Activated effector memory CD4-positive, alpha-beta T cell treated with Interleukin-2 at 50 U/mL for 16 hours (primary cell): ENCODE measurements around the gene WFDC11.
"Not testable (repeated sequence)": the region's sequence is repeated elsewhere in the genome, so short reads cannot be mapped to it uniquely, and the experiment has no call there.

ENCODE experiments used
- DNase-seq: peaks from one replicate; pipeline ENCODE4 v3.0.0-alpha.2; 2020

Gene WFDC11

DNA sequence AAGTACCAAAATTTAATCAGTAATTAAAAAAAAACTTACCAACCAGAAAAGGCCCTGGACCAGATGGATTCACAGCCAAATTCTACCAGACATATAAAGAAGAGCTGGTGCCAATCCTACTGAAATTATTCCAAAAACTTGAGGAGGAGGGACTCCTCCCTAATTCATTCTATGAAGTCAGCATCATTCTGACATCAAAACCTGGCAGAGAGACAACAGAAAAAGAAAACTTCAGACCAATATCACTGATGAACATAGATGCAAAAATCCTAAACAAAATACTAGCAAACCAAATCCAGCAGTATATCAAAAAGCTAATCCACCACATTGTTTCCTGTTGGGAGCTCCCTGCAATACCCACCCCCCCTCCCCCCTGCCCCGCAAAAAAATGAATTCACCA is at the start of gene WFDC11:
WFDC11 (minus strand) TSS at position 101 of the 400 bp plus-strand sequence. CDS start 19,639 bp downstream, outside the sequence.
- no peak for DNase-seq

DNA sequence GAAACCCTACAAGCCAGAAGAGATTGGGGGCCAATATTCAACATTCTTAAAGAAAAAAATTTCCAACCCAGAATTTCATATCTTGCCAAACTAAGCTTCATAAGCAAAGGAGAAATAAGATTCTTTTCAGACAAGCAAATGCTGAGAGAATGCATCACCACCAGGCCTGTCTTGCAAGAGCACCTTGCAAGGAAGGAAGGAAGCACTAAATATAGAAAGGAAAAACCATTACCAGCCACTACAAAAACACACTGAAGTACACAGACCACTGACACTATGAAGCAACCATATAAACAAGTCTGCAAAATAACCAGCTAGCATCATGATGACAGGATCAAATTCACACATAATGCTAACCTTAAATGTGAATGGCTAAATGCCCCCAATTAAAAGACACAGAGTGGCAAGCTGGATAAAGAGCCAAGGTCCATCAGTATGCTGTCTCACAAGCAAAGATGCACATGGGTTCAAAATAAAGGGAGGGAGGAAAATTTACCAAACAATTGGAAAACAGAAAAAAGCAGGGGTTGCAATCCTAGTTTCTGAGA is 46.2 kb upstream of the WFDC11 start:
- not testable (repeated sequence) for DNase-seq

DNA sequence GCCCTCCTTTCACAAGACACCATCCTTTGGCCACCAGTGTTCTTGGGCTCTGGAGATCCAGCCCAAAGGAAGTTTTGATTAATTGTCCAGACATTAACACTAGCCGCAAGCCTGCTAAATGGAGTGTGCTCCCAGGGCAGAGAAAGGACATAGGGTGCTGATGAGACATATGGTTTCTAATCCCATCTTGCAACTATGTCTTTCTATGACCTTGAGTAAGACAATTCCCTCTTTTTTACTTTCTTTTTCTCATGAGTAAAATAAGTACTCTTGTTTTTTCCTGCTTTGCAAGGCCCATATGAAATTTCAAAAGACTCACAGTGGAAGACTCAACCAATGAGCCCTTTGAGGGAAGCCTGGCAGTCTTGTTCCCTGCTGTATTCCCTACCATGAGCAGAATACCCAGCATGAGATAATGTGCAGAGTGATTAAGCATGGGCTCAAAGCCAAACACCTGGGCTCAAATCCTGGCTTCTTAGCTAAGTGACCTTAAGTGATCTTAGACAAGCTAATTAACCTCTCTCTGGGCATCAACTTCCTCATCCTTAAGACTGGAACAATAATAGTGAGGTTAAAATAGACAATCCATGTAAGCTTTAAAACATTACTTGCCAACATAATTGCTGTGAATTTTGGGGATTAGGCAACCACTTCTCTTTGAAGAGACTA is 35.1 kb upstream of the WFDC11 start, which contains the start of gene WFDC10B:
WFDC10B (minus strand) TSS at position 51 of the 669 bp plus-strand sequence. CDS start 19,027 bp downstream, outside the sequence.
- no peak for DNase-seq

DNA sequence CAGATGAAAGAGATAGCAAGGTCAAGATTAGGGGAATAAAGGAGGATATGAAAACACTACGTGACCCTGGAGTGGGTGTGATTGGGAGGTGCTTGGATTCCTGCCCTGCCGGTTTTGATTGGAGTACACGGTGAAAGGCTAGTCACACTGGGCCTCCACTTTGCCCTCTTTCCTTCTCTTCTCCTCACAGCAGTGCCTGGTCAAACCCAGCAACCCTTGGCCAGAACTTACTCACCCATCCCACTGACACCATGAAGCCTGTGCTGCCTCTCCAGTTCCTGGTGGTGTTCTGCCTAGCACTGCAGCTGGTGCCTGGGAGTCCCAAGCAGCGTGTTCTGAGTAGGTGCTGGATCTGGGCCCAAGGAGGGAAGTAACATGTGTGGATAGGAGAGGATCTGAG is 31.8 kb upstream of the WFDC11 start, which contains the start of gene WFDC13:
WFDC13 (plus strand) TSS at position 166 of the 400 bp plus-strand sequence; CDS start at position 252, 86 bp downstream.
- no peak for DNase-seq

DNA sequence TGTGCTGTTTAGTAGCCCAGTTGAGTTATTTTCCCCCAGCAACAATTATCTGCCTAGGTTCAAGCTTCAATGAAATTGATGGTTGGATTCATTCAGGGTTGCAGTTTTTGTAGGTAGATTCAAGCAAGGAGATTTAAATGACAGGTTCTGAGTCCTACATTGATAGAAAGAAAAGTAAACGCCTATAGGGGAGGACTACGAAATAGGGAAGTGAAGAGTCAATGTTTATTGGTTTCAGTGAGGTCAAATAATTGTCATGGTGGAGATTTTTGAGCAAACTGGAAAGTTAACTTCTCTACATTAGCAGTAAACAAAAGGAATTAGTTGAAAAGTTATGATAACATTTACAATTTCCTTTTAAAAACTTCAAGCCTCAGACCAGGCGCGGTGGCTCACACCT is 31.1 kb upstream of the WFDC11 start:
- DNase-seq = no peak

DNA sequence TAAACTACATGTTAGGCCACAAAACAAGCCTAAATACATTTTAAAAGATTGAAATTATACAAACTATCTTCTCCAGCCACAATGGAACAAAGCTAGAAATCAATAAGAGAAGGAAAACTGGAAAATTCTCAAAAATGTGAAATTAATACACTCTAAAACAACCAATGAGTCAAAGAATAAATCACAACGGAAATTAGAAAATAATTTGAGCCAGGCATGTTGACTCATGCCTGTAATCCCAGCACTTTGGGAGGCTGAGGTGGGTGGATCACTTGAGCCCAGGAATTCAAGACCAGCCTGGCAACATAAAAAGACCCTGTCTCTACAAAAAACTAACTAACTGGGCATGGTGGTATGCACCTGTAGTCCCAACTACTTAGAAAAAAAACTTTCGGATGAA is 25.5 kb upstream of the WFDC11 start:
- DNase-seq = no peak

DNA sequence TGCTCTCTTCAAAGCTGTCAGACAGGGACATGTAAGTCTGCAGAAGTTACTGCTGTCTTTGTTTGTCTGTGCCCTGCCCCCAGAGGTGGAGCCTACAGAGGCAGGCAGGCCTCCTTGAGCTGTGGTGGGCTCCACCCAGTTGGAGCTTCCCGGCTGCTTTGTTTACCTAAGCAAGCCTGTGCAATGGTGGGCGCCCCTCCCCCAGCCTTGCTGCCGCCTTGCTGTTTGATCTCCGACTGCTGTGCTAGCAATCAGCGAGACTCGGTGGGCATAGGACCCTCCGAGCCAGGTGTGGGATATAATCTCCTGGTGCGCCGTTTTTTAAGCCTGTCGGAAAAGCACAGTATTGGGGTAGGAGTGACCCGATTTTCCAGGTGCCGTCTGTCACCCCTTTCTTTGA is 23.3 kb upstream of the WFDC11 start:
- DNase-seq = not testable (repeated sequence)

DNA sequence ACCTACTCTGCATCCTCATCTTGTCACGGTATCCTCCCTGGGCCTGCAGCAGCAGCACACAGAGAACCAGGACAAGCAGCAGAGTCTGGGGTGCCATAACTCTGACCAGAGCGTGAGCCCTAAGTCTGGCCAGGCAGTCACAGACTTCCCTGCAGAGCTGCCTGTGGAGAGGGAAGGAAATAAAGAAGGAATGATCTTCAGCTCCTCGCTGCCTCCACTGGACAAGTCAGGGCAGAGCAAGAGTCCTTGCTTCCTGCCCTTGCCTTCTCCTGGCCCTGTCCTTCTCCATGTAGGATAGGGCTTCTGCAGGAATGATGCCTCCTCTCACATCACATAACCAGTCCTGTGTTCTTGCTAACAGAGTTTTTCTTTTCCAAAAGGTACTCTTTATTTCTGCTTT is 15.9 kb upstream of the WFDC11 start:
- no peak for DNase-seq

DNA sequence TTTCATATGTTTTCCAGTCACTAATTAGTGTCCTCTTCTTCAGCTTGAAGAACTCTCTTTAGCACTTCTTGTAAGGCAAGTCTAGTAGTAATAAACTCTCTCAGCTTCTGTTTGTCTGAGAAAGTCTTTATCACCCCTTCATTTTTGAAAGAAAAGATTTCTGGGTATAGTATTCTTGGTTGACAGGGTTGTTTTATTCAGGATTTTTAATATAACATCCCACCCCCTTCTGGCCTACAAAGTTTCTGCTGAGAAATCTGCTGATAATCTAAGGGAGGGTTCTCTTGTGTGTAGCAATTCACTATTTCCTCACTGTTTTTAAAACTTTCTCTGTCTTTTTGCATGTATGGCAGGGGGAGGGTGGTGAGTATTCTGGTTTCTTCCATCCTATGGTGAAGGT is 9.6 kb upstream of the WFDC11 start:
- no peak for DNase-seq

DNA sequence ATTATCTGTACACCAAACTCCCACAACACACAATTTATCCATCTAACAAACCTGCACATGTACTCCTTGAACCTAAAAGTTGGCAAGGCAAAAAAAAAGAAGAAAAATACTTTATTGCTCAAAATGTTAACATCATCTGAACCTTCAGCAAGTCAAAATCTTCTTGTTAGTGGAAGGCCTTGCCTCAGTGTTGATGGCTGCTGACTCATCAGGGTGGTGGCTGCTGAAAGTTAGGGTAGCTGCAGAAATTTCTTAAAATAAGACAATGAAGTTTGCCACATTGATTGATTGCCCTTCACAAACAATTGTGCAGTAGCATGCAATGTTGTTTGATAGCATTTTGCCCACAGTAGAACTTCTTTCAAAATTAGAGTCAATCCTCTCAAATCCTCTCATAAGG is 2.7 kb upstream of the WFDC11 start:
- DNase-seq = no peak

DNA sequence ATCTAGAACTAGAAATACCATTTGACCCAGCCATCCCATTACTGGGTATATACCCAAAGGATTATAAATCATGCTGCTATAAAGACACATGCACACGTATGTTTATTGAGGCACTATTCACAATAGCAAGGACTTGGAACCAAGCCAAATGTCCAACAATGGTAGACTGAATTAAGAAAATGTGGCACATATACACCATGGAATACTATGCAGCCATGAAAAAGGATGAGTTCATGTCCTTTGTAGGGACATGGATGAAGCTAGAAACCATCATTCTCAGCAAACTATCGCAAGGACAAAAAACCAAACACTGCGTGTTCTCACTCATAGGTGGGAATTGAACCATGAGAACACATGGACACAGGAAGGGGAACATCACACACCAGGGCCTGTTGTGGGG is 13.0 kb downstream of the WFDC11 start:
- not testable (repeated sequence) for DNase-seq

DNA sequence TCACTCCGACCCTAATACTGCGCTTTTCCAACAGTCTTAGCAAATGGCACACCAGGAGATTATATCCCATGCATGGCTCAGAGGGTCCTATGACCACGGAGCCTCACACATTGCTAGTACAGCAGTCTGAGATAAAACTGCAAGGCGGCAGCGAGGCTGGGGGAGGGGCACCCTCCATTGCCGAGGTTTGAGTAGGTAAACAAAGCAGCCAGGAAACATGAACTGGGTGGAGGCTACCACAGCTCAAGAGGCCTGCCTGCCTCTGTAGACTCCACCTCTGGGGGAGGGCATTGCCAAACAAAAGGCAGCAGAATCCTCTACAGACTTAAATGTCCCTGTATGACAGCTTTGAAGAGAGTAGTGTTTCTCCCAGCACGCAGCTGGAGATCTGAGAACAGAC is 18.3 kb downstream of the WFDC11 start:
- DNase-seq = not testable (repeated sequence)

DNA sequence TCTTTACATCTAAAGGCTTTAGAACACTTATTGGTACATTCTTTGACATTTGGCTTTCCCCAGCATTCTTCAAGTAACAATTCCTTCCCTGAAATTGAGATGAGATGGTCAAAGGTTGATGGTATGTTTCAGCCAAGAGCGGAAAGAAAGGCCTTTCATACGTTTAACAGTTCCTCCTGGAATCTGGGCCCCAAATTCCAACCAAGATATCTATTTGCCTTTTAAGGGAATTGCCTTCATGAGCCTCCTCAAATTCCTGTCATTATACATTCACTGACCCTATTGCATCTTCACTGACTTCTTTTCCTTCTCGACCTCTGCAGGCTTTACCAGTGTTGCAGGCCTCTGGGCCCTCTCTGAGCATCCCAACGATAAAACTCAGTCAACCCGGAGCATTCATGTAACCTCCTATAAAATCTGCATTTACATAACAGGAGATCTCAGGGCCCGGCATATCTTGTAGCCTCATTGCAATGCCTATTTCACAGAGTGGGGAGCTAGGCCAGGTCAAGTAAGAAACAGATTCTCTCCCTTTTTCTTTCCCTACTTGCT is 20.7 kb downstream of the WFDC11 start:
- DNase-seq = no peak

DNA sequence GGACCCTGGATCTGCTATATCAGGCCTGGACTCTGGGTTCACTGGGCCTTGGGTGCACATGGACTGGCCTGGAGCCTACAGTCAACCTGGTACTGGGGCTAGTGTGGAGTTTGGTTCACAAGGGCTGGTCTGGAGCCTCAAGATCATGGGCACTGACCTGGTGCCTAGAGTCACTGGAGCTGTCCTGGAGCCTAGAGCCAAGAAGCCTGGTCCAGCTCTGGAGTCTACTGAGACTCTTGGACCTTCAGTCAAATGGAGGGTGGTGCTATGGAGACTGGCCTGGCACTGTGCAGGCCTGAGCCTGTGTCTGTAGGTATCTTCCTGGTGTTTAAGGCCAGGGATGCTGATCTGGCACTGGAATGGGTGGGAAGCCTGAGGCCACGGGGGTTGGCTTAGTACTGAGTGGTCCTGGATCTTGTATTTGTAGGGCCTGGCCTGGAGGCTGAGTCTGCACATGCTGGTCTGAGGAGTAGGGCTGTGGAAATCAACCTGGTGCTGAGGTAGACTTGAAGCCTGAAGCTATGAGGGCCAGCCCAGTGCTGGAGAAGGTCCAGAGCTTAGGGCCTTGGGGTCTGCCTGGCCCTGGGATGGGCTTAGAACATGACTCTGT is 22.5 kb downstream of the WFDC11 start:
- no peak for DNase-seq

DNA sequence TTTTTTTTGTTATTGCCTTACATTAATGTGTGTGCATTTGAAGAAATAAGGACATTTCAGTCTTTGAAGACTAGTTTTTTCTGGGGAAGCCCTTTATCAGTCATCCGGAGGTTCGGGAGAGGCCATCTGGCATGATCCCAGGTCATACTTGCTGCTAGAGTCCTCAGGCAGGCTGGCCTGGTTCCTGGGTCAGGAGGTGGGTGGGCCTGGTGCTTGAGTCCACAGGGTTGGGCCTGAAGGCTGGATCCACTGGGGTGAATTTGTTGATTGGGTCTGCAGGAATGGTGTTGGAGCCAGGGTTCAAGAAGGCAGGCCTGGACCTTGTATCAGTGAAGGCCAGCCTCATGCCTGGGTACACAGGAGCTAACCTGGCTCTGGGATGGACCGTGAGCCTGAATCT is 23.2 kb downstream of the WFDC11 start:
- no peak for DNase-seq

DNA sequence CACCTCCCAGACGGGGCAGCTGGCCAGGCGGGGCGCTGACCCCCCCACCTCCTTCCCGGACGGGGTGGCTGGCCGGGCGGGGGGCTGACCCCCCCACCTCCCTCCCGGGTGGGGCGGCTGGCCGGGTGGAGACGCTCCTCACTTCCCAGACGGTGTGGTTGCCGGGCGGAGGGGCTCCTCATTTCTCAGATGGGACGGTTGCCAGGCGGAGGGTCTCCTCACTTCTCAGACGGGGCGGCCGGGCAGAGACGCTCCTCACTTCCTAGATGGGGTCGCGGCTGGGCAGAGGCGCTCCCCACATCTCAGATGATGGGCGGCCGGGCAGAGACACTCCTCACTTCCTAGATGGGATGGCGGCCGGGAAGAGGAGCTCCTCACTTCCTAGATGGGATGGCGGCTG is 24.2 kb downstream of the WFDC11 start:
- not testable (repeated sequence) for DNase-seq

DNA sequence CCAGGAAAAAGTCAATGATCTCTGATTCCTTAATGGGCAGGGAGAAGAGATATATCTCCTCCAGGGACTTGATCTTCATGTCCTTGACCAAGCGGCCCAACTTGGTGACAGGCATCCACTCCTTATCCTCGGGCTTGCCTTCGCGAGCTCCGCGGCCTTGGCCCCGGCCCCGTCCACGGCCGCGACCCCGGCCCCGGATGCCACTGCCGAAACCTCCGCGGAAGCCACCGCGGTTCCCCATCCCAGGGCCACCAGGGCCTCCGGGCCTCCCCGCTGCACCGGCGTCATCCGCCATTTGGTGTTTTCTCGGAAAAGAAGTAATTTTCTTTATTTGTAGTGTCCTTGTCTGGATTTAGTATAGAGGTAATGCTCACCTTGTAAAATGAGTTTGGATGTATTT is 29.0 kb downstream of the WFDC11 start:
- not testable (repeated sequence) for DNase-seq

DNA sequence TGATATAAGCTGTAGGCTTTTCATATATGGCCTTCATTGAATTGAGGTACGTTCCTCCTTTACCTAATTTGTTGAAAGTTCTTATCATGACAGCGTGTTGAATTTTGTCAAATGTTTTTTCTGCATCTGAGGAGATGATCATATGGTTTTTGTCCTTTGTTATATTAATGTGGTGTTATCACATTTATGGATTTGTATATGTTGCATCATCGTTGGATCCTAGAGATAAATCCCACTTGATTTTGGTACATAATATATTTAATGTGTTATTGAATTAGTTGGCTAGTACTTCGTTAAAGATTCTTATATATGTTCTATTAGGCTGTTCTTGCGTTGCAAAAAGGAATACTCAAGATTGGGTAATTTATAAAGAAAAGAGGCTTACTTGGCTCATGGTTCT is 30.4 kb downstream of the WFDC11 start:
- no peak for DNase-seq

DNA sequence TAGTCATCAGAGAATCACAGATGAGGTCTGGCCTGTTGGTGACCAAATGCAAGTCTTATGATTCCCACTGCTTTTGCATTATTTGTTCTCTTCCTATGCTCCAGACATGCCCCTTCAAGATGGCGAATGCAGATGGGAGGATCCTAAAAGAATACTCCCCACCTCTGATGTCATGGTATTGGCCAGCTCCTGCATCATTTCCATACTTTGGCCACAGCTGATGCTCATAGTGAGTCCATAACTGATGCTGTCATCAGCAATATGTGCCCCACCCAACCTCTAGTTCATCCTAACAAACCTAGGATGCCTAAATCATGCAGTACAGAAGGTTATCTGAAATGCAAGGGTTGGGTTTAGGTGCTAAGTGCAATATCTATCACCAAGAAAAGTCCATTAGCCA is 33.5 kb downstream of the WFDC11 start:
- no peak for DNase-seq

DNA sequence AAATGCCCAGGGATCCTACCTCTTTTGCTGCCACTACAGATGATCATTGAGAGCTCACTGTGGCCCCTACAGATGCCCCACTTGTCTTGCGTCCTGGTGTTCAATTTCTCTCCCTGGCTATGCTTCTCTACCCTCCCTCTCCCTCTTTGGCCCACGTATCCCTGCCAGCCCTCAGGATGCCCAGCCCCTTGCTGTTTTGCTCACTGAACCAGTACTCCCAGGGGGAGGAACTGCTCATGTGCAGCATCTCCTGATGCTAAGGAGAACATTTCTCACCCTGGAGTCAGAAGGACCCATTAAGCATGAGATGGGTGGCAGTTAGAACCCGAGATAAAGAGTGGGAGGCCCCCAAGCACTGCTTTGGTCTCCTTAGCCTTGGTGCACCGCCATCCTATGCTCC is 38.9 kb downstream of the WFDC11 start, which contains the start of gene WFDC9:
WFDC9 (minus strand) TSS at position 101 of the 400 bp plus-strand sequence. CDS start 21,103 bp downstream, outside the sequence.
- no peak for DNase-seq

DNA sequence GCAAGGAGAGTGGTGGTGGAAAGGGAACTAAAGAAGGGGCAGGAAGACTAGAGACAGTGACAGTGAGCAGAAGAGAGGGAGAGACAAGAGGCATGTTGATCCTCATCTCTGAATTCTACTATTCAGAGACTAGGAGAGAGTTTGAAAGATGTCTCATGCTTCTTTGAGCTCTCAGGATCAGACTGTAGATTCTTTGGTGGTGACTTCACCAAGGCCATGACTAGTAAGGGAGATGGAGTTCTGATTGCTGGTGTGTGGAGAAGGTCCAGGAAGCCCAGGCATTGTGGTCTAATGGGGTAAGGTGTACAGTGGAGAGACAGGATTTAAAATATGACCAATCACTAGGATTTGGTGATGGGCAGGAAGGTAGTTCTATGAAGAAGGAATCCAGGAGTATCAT is 39.7 kb downstream of the WFDC11 start:
- DNase-seq = no peak

DNA sequence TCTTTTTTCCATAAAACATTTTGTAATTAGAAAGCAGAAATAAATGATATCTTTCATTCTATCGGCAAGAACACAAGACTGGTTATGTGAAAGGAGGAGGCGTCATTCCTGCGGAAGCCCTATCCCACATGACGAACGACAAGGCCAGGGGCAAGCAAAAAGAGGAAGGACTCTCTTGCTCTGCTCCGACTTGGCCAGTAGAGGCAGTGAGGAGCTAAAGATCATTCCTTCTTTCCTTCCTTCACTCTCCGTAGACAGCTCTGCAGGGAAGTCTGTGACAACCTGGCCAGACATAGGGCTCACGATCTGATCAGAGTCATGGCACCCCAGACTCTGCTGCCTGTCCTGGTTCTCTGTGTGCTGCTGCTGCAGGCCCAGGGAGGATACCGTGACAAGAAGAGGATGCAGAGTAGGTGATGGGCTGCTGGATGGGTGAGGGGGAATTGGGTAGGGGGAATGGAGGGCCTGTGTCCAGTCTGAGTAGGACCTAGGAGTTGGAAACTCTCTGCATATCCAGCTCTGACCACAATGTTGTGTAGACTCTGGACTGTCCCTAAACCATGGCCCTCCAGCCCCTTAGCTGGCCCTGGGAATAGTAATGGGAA is 40.4 kb downstream of the WFDC11 start, which contains the start of gene WFDC10A:
WFDC10A (plus strand) TSS at position 244 of the 605 bp plus-strand sequence; CDS start at position 319, 75 bp downstream.
- DNase-seq = no peak

DNA sequence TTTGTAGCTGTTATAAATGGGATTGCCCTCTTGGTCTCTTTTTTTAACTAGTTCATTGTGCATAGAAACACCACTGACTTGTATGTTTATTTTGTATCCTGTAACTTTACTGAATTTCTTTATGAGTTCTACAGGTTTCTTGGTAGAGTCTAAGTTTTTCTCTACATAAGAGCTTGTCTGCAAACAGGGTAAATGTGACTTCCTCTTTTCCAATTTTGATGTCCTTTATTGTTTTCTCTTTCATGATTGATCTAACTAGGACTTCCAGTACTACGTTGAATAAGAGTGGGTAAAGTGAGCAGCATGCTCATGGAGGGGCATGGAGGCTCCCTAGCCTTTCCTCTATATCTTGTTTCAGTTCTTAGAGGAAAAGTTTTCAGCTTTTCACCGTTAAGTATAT is 43.5 kb downstream of the WFDC11 start:
- no peak for DNase-seq
